ENCODE results near the gene HAPSTR1. TPM values are rescaled to one million over a fixed set of nuclear protein-coding genes. Genes with fewer than 3 reads are reported as not detected.

Gene HAPSTR1
- total and polyA plus RNA-seq, 7 donors: 12.6 to 47.6 (median 43.8) TPM

DNA sequence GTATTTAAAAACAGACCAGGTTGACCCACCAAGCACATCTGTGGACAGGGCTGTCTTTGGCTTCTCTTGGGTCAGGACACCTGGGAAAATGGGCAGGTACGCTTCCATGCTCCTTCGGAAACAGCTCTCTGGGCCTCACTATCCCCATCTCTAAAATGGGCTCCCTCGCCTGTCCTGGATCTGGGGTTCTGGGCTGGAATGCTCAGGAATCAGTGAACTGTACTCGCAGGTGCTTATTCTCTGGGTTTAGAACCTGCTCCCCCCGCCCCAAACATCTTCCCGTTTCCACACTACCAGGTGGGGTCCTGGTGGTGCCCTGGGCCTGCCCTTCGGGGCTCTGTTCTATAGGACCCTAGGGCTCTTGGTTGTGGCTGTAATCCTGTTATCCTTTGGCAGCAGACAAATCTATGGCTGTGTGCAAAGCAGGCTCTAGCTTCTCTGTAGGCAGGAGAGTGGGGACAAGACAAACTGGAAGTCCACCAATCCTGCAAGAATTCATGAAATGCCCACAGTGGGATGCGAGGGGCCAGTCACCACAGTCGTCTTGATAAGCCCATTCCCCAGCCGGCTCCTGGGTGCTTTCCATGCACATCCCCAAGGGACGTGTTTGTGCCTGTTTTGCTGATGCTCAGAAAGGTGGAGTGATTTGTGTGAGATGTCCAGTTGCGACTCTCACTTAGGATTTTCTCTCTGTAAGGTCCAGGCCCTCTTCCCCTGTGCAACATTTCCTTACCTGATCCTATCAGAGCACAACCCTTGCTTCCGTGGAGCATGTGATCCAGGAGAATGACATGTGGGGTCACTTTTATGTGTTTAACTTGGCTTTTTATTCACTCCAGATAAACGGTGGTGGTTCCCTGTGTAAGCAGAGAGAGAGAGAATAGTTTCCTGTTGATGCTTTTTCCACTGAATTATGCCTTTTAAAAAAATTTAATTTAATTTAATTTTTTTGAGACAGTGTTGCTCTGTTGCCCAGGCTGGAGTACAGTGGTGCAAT is 37.2 kb downstream of the HAPSTR1 start:
- peaks cover 0 to 12% (median 4%) of the 10 kb centered on the region in 4 donors for H3K36me3 ChIP-seq
- peak; percentile 61 for DNase-seq
- H3K9me3 ChIP-seq: no peaks in the 10 kb centered on the region
- no peaks in the 10 kb centered on the region for H3K27me3 ChIP-seq
- TF ChIP-seq POLR2AphosphoS5 (IDR thresholded peaks at IDR 0.05): no peak
- TF ChIP-seq, protein P1, sequence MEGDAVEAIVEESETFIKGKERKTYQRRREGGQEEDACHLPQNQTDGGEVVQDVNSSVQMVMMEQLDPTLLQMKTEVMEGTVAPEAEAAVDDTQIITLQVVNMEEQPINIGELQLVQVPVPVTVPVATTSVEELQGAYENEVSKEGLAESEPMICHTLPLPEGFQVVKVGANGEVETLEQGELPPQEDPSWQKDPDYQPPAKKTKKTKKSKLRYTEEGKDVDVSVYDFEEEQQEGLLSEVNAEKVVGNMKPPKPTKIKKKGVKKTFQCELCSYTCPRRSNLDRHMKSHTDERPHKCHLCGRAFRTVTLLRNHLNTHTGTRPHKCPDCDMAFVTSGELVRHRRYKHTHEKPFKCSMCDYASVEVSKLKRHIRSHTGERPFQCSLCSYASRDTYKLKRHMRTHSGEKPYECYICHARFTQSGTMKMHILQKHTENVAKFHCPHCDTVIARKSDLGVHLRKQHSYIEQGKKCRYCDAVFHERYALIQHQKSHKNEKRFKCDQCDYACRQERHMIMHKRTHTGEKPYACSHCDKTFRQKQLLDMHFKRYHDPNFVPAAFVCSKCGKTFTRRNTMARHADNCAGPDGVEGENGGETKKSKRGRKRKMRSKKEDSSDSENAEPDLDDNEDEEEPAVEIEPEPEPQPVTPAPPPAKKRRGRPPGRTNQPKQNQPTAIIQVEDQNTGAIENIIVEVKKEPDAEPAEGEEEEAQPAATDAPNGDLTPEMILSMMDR (IDR thresholded peaks at IDR 0.05): no peak
- no peak for TF ChIP-seq POLR2A (IDR thresholded peaks at IDR 0.05)
- TF ChIP-seq EP300 (IDR thresholded peaks at IDR 0.05): no peak
- no peak overlapping the region for H3K4me3 ChIP-seq
- peaks cover 0 to 36% (median 17%) of the 10 kb centered on the region in 4 donors for H3K4me1 ChIP-seq
- no peak overlapping the region for H3K27ac ChIP-seq
- intact Hi-C loops (cut with DNase I): no loop called here
- WGBS, 2 donors: 71 to 80% methylated on average over 14 of the region's 14 CpGs

DNA sequence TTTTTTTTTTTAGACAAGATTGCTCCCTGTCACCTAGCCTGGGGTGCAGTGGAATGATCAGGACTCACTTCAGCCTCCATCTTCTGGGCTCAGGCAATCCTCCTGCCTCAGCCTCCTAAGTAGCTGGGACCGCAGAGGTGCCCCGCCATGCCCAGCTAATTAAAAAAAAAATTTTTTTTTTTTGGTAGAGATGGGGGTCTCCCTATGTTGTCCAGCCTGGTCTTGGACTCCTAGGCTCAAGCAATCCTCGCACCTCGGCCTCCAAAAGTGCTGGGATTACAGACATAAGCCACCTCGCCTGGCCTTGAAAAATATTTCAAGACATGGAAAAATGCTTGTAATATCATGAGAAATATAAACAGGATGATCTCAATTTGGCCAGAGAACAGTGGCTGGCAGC is 42.9 kb downstream of the HAPSTR1 start:
- Histone ChIP-seq H3K36me3 (no peaks in the 10 kb centered on the region), H3K4me3 (no peak overlapping the region), H3K27ac (no peak overlapping the region), H3K9me3 (no peaks in the 10 kb centered on the region), H3K4me1 (peaks cover 0 to 9% (median 6%) of the 10 kb centered on the region in 4 donors), H3K27me3 (no peaks in the 10 kb centered on the region)
- no peak for TF ChIP-seq POLR2AphosphoS5 (IDR thresholded peaks at IDR 0.05)
- TF ChIP-seq, protein P1 (IDR thresholded peaks at IDR 0.05): no peak
- no peak for TF ChIP-seq EP300 (IDR thresholded peaks at IDR 0.05)
- no peak for TF ChIP-seq POLR2A (IDR thresholded peaks at IDR 0.05)
- 96% methylated on average over 5 of the region's 5 CpGs for WGBS, 2 donors
- peak; percentile 35 for DNase-seq
- intact Hi-C loops (cut with DNase I): loop anchor here (10.0 kb wide), 1 partner anchor 1370 kb away; no protein-coding TSS in a partner anchor

DNA sequence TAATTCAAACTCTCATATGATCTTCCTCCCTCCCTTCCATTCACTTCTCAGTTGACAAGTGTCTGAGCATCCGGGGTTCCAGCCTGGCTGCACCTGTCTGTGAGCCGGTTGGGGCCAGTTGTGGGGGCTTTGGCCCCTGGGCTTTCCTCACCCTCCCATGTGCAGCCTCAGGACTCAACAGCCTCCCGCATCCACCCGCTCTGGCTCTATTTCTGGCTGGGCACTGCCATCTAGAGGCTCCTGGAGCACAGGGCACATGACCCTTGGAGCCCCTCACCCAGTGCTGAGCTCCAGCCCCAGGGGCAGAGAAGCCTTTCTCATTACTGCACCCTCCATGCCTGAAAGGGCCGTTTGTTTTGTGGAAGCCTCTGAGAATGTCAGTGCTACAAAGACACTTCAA is 43.3 kb downstream of the HAPSTR1 start:
- intact Hi-C loops (cut with DNase I): loop anchor here (5.0 to 10.0 kb wide), 2 partner anchors 1048 to 1370 kb away; partner anchors contain the start of gene GRIN2A
- TF ChIP-seq, protein P1 (IDR thresholded peaks at IDR 0.05): peak in 2 of 4 experiments; percentile 25 to 42
- TF ChIP-seq POLR2AphosphoS5 (IDR thresholded peaks at IDR 0.05): no peak
- H3K4me1 ChIP-seq: peaks cover 0 to 9% (median 6%) of the 10 kb centered on the region in 4 donors
- DNase-seq: peak; percentile 65
- H3K27me3 ChIP-seq: no peaks in the 10 kb centered on the region
- H3K36me3 ChIP-seq: no peaks in the 10 kb centered on the region
- WGBS, 2 donors: 6 to 12% methylated on average over 5 of the region's 5 CpGs
- H3K27ac ChIP-seq: no peak overlapping the region
- no peak overlapping the region for H3K4me3 ChIP-seq
- H3K9me3 ChIP-seq: no peaks in the 10 kb centered on the region

DNA sequence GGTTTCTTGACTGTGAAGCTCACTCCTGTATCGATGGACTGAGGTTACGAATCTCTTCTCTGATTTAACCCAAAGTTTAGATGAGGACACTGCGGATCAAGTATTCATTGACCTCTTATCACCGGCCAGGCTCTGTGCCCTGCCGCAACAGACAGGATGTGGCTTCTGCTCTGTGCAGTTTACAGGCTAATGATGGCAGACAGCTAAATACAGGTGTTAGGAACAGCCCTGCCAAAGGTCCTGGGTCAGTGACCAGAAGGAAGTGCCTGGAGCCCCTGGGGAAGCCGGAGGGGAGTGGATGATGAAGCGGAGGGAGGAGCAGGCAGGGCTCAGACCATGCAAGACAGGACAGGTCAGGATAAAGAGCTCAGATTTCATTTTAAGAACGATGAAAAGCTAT is 44.4 kb downstream of the HAPSTR1 start:
- Histone ChIP-seq H3K9me3 (no peaks in the 10 kb centered on the region), H3K4me1 (peaks cover 0 to 9% (median 6%) of the 10 kb centered on the region in 4 donors), H3K27ac (no peak overlapping the region), H3K27me3 (no peaks in the 10 kb centered on the region), H3K4me3 (no peak overlapping the region), H3K36me3 (no peaks in the 10 kb centered on the region)
- intact Hi-C loops (cut with DNase I): loop anchor here (5.0 to 10.0 kb wide), 2 partner anchors 1047 to 1369 kb away; partner anchors contain the start of gene GRIN2A
- peak; percentile 55 for DNase-seq
- no peak for TF ChIP-seq POLR2A (IDR thresholded peaks at IDR 0.05)
- WGBS, 2 donors: 35 to 36% methylated on average over 8 of the region's 8 CpGs

DNA sequence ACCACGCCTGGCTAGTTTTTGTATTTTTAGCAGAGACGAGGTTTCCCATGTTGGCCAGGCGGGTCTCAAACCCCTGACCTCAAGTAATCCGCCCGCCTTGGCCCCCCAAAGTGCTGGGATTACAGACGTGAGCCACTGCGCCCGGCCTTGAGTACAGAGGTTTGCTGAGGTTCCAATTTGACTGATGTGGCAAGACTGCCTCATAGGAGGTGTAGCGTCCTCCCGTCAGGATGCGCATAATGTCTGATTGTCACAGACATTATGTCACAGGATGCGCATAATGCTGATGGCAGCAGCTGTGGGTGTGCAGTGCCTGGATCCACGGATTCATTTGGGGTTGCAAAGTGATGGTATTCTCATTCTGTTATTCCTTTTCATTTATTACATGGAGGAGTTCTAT is 45.2 kb downstream of the HAPSTR1 start:
- H3K36me3 ChIP-seq: no peaks in the 10 kb centered on the region
- H3K27ac ChIP-seq: no peak overlapping the region
- TF ChIP-seq POLR2A (IDR thresholded peaks at IDR 0.05): no peak
- intact Hi-C loops (cut with DNase I): loop anchor here (5.0 to 10.0 kb wide), 2 partner anchors 1046 to 1368 kb away; partner anchors contain the start of gene GRIN2A
- H3K27me3 ChIP-seq: no peaks in the 10 kb centered on the region
- peak; percentile 49 for DNase-seq
- H3K9me3 ChIP-seq: no peaks in the 10 kb centered on the region
- H3K4me1 ChIP-seq: peaks cover 0 to 9% (median 6%) of the 10 kb centered on the region in 4 donors
- H3K4me3 ChIP-seq: no peak overlapping the region
- 84 to 88% methylated on average over 13 of the region's 13 CpGs for WGBS, 2 donors
